Trophoblast cell (in vitro differentiated cells and primary cell): Measurements from ENCODE around the gene ENO2.
"Not testable (repeated sequence)": the region's sequence is repeated elsewhere in the genome, so short reads cannot be mapped to it uniquely, and the experiment has no call there.

Source experiments
- DNase-seq, 2 donors: peaks; one replicate each; pipeline ENCODE4 v3.0.0-alpha.2; 2016
- H2AFZ ChIP-seq: 2 replicates; pipeline ENCODE4 v1.6.1; 2013; ENCODE audit warnings: low read length, moderate library complexity, mild to moderate bottlenecking; ENCODE audit not compliant: insufficient read depth, poor library complexity
- H2AK5ac ChIP-seq: 2 replicates; pipeline ENCODE4 v1.6.1; 2013; ENCODE audit warnings: mild to moderate bottlenecking, low read length
- H2BK120ac ChIP-seq: 2 replicates; pipeline ENCODE4 v1.6.1; 2013; ENCODE audit warnings: low read length, mild to moderate bottlenecking, moderate library complexity; ENCODE audit not compliant: insufficient read depth, poor library complexity
- H2BK12ac ChIP-seq: 2 replicates; pipeline ENCODE4 v1.6.1; 2013; ENCODE audit warnings: mild to moderate bottlenecking, low read length, moderate library complexity
- H2BK5ac ChIP-seq: 2 replicates; pipeline ENCODE4 v1.6.1; 2013; ENCODE audit warnings: low read length, low read depth, moderate library complexity, mild to moderate bottlenecking; ENCODE audit not compliant: poor library complexity
- H3K14ac ChIP-seq: 2 replicates; pipeline ENCODE4 v1.6.1; 2013; ENCODE audit warnings: mild to moderate bottlenecking, low read length
- H3K18ac ChIP-seq: 2 replicates; pipeline ENCODE4 v1.6.1; 2013; ENCODE audit warnings: mild to moderate bottlenecking, low read length
- H3K23ac ChIP-seq: 2 replicates; pipeline ENCODE4 v1.6.1; 2013; ENCODE audit warnings: low read length
- H3K27ac ChIP-seq: 2 replicates; pipeline ENCODE4 v1.5.1; 2013; ENCODE audit warnings: low read depth, mild to moderate bottlenecking, inconsistent platforms, low read length, moderate library complexity
- H3K27me3 ChIP-seq: 2 replicates; pipeline ENCODE4 v1.6.1; 2013; ENCODE audit warnings: inconsistent platforms, mild to moderate bottlenecking, low read length, moderate library complexity; ENCODE audit not compliant: insufficient read depth
- H3K36me3 ChIP-seq, 2 experiments: 1 replicate in 1 of 2; 2 replicates in 1 of 2; pipeline ENCODE4 v1.6.1; 2013; ENCODE audit warnings: low read length in 2 of 2, mild to moderate bottlenecking in 2 of 2, moderate library complexity in 1 of 2; ENCODE audit not compliant: insufficient read depth in 2 of 2, control insufficient read depth in 1 of 2
- H3K4ac ChIP-seq: 2 replicates; pipeline ENCODE4 v1.6.1; 2013; ENCODE audit warnings: low read depth, mild to moderate bottlenecking, low read length, moderate library complexity
- H3K4me1 ChIP-seq, 2 experiments: 1 replicate in 1 of 2; 2 replicates in 1 of 2; pipeline ENCODE4 v1.6.1; 2013; ENCODE audit warnings: low read length in 2 of 2, mild to moderate bottlenecking in 2 of 2, moderate library complexity in 1 of 2; ENCODE audit not compliant: insufficient read depth in 2 of 2, control insufficient read depth in 1 of 2
- H3K4me2 ChIP-seq: 2 replicates; pipeline ENCODE4 v1.6.1; 2013; ENCODE audit warnings: inconsistent platforms, mild to moderate bottlenecking, low read length, moderate library complexity
- H3K4me3 ChIP-seq: 2 replicates; pipeline ENCODE4 v1.5.1; 2013; ENCODE audit warnings: mild to moderate bottlenecking, low read depth, low read length, inconsistent platforms
- H3K79me1 ChIP-seq: one replicate; pipeline ENCODE4 v1.6.1; 2013; ENCODE audit warnings: low read length
- H3K79me2 ChIP-seq: 2 replicates; pipeline ENCODE4 v1.6.1; 2013; ENCODE audit warnings: low read length, mild to moderate bottlenecking; ENCODE audit not compliant: control insufficient read depth, insufficient read depth, poor library complexity
- H3K9ac ChIP-seq: 2 replicates; pipeline ENCODE4 v1.6.1; 2013; ENCODE audit warnings: mild to moderate bottlenecking, low read length
- H3K9me3 ChIP-seq: 2 replicates; pipeline ENCODE4 v1.6.1; 2013; ENCODE audit warnings: low read depth, mild to moderate bottlenecking, control low read depth, inconsistent platforms, low read length; ENCODE audit not compliant: insufficient read depth
- H4K12ac ChIP-seq: 2 replicates; pipeline ENCODE4 v1.6.1; 2013; ENCODE audit warnings: low read depth, mild to moderate bottlenecking, low read length, moderate library complexity
- H4K8ac ChIP-seq: 2 replicates; pipeline ENCODE4 v1.6.1; 2013; ENCODE audit warnings: low read depth, mild to moderate bottlenecking, low read length, moderate library complexity
- H4K91ac ChIP-seq: one replicate; pipeline ENCODE4 v1.6.1; 2013; ENCODE audit warnings: low read depth, mild to moderate bottlenecking, low read length, moderate library complexity
- WGBS: extraction: QIAGEN DNeasy Blood & Tissue Kit; methylation state at CpG from one replicate; pipeline ENCODE4 v1.1.7; 2013; ENCODE audit warnings: missing lambda C conversion rate; ENCODE audit not compliant: insufficient read length, insufficient coverage; ENCODE audit errors: extremely low coverage; 5-methylcytosine and 5-hydroxymethylcytosine counted together

ENO2 gene

GRCh38 chr12:6873094-6874014, 41.0 kb upstream of the ENO2 start, which contains the start of gene SPSB2:
SPSB2 (minus strand) TSS chr12:6873303; CDS start chr12:6872901, 402 bp downstream.
- Histone ChIP-seq H3K79me2 (peaks cover 10% of the 10 kb centered on the region), H3K4me1 (peaks cover 13 to 21% of the 10 kb centered on the region in 2 experiments), H4K8ac (peak within 1 kb of the TSS; percentile 56), H3K14ac (peak within 1 kb of the TSS; percentile 78), H3K9ac (peak within 1 kb of the TSS; percentile 96), H2AFZ (peak within 1 kb of the TSS; percentile 44), H3K4me3 (peak within 1 kb of the TSS; percentile 91), H3K79me1 (peaks cover 11% of the 10 kb centered on the region), H3K18ac (peak within 1 kb of the TSS; percentile 64), H4K91ac (peak within 1 kb of the TSS; percentile 77), H2BK5ac (peak within 1 kb of the TSS; percentile 45), H3K23ac (no peak within 1 kb of the TSS), H3K36me3 (peaks cover 22 to 29% of the 10 kb centered on the region in 2 experiments), H3K27ac (peak within 1 kb of the TSS; percentile 67), H3K4ac (peak within 1 kb of the TSS; percentile 72), H4K12ac (peak within 1 kb of the TSS; percentile 86), H2BK120ac (peak within 1 kb of the TSS; percentile 72), H2BK12ac (peak within 1 kb of the TSS; percentile 51), H3K27me3 (no peaks in the 10 kb centered on the region), H2AK5ac (peak within 1 kb of the TSS; percentile 91), H3K4me2 (peak within 1 kb of the TSS; percentile 92), H3K9me3 (peaks cover 3% of the 10 kb centered on the region)
- WGBS, result no CpG with 5 or more reads among the region's 66 CpGs
- DNase-seq, result peak; percentile 98 to 99

GRCh38 chr12:6874015-6874368, 40.4 kb upstream of the ENO2 start:
- Histone ChIP-seq H3K4me2 (peak overlapping the region; percentile 76), H2BK12ac (peak overlapping the region; percentile 51), H2AFZ (peak overlapping the region; percentile 5), H3K4me1 (peaks cover 7 to 15% of the 10 kb centered on the region in 2 experiments), H3K36me3 (peaks cover 22 to 26% of the 10 kb centered on the region in 2 experiments), H3K14ac (peak overlapping the region; percentile 5), H4K91ac (peak overlapping the region; percentile 77), H2BK5ac (peak overlapping the region; percentile 1), H3K79me1 (peaks cover 11% of the 10 kb centered on the region), H3K27ac (peak overlapping the region; percentile 40), H4K8ac (peak overlapping the region; percentile 43), H2BK120ac (peak overlapping the region; percentile 72)
- not testable (repeated sequence) for H3K23ac ChIP-seq, H3K79me2 ChIP-seq, H4K12ac ChIP-seq, H3K27me3 ChIP-seq, H3K4me3 ChIP-seq, H3K9ac ChIP-seq, H2AK5ac ChIP-seq, DNase-seq, H3K9me3 ChIP-seq, H3K18ac ChIP-seq, H3K4ac ChIP-seq
- WGBS, result no CpG with 5 or more reads among the region's 9 CpGs

GRCh38 chr12:6879824-6880223, 34.6 kb upstream of the ENO2 start:
- H3K23ac ChIP-seq, H2BK12ac ChIP-seq, H3K36me3 ChIP-seq, H4K8ac ChIP-seq, H3K9ac ChIP-seq, H2BK5ac ChIP-seq, H3K4me3 ChIP-seq, H3K18ac ChIP-seq, H2BK120ac ChIP-seq, H3K27ac ChIP-seq, H3K4me2 ChIP-seq, H3K79me1 ChIP-seq, H3K4ac ChIP-seq, H2AK5ac ChIP-seq, DNase-seq, H3K79me2 ChIP-seq, H4K12ac ChIP-seq, H4K91ac ChIP-seq, H2AFZ ChIP-seq, H3K14ac ChIP-seq, H3K4me1 ChIP-seq, H3K9me3 ChIP-seq, H3K27me3 ChIP-seq: not testable (repeated sequence)
- WGBS, result no CpG with 5 or more reads among the region's 11 CpGs

GRCh38 chr12:6883252-6883651, 31.1 kb upstream of the ENO2 start:
- Histone ChIP-seq H3K27me3 (no peaks in the 10 kb centered on the region), H4K91ac (no peak overlapping the region), H2AK5ac (no peak overlapping the region), H4K8ac (no peak overlapping the region), H3K18ac (no peak overlapping the region), H2BK120ac (no peak overlapping the region), H3K79me2 (no peaks in the 10 kb centered on the region), H2AFZ (no peak overlapping the region), H4K12ac (no peak overlapping the region), H3K14ac (no peak overlapping the region), H3K9ac (no peak overlapping the region), H2BK12ac (no peak overlapping the region), H2BK5ac (no peak overlapping the region), H3K23ac (no peak overlapping the region), H3K4me2 (no peak overlapping the region), H3K4me3 (no peak overlapping the region), H3K4ac (no peak overlapping the region), H3K36me3 (no peaks in the 10 kb centered on the region), H3K4me1 (peaks cover 2 to 5% of the 10 kb centered on the region in 2 experiments), H3K9me3 (no peaks in the 10 kb centered on the region), H3K79me1 (no peaks in the 10 kb centered on the region), H3K27ac (no peak overlapping the region)
- DNase-seq, result peak in 1 of 2 donors; percentile 40
- no CpG with 5 or more reads among the region's 5 CpGs for WGBS
